Activated T-helper 1 cell treated with anti-CD3 and anti-CD28 coated beads, Interleukin-12 subunit alpha, Interleukin-12 subunit beta, Interleukin-2, Interleukin-4 antibody, amounts not matched to agents 30 ng/mL and 10 ng/mL and 1 ng/mL, durations not matched to agents 14 hours and 24 hours and 36 hours (primary cell): Measurements from ENCODE around the gene VANGL2. TPM values are rescaled to one million over a fixed set of nuclear protein-coding genes. Genes with fewer than 3 reads are reported as not detected.

Experiments
- DNase-seq: peaks from one replicate; pipeline ENCODE4 v3.0.0; 2021; ENCODE audit warnings: low spot score
- H3K27ac Mint-ChIP-seq: one replicate; pipeline ENCODE4 v1.8.0; 2021; ENCODE audit warnings: mild to moderate bottlenecking, mixed read lengths
- H3K27me3 Mint-ChIP-seq: one replicate; pipeline ENCODE4 v1.8.0; 2022; ENCODE audit warnings: mild to moderate bottlenecking, moderate library complexity, mixed read lengths; ENCODE audit not compliant: insufficient read depth
- H3K36me3 Mint-ChIP-seq: one replicate; pipeline ENCODE4 v1.8.0; 2021; ENCODE audit warnings: low read depth, mixed read lengths
- H3K4me1 Mint-ChIP-seq: one replicate; pipeline ENCODE4 v1.8.0; 2021; ENCODE audit warnings: low read depth, mixed read lengths
- H3K4me3 Mint-ChIP-seq: one replicate; pipeline ENCODE4 v1.8.0; 2021; ENCODE audit warnings: mild to moderate bottlenecking, moderate library complexity, mixed read lengths
- H3K9me3 Mint-ChIP-seq: one replicate; pipeline ENCODE4 v1.8.0; 2021; ENCODE audit warnings: mixed read lengths
- intact Hi-C: fragments of 100-400 bp; cut with micrococcal nuclease; formaldehyde crosslinking; loops from one replicate; pipeline ENCODE4 v1.15.1; 2024
- total RNA-seq: library from RNA; stranded (reverse); gene quantifications from 2 replicates; pipeline ENCODE4 v1.2.3, GENCODE V29; 2022

The VANGL2 gene
- total RNA-seq, 1 donor from 2014 or later: not detected

- Mint-ChIP-seq H3K4me1 (peaks cover 5% of the 10 kb centered on the region), H3K9me3 (no peaks in the 10 kb centered on the region), H3K27ac (no peak overlapping the region), H3K36me3 (peaks cover 2% of the 10 kb centered on the region), H3K27me3 (peaks cover 41% of the 10 kb centered on the region), H3K4me3 (peak overlapping the region; percentile 41)
- intact Hi-C loops: no loop called here
- DNase-seq: no peak
These were observed 1.1 kb downstream of the VANGL2 start for GRCh38 chr1:160401487-160401805.

- H3K4me1 Mint-ChIP-seq: peaks cover 5% of the 10 kb centered on the region
- no peak overlapping the region for H3K27ac Mint-ChIP-seq
- DNase-seq: no peak
- H3K9me3 Mint-ChIP-seq: no peaks in the 10 kb centered on the region
- H3K27me3 Mint-ChIP-seq: peaks cover 37% of the 10 kb centered on the region
- H3K36me3 Mint-ChIP-seq: peaks cover 2% of the 10 kb centered on the region
- intact Hi-C loops: no loop called here
- no peak overlapping the region for H3K4me3 Mint-ChIP-seq
These were observed 1.8 kb downstream of the VANGL2 start for GRCh38 chr1:160402001-160402795.

GRCh38 chr1:160403244-160403643, 2.9 kb downstream of the VANGL2 start:
- Mint-ChIP-seq H3K4me1 (peaks cover 5% of the 10 kb centered on the region), H3K9me3 (no peaks in the 10 kb centered on the region), H3K27me3 (peaks cover 37% of the 10 kb centered on the region), H3K36me3 (peaks cover 2% of the 10 kb centered on the region), H3K4me3 (no peak overlapping the region), H3K27ac (no peak overlapping the region)
- DNase-seq: no peak
- intact Hi-C loops: no loop called here

- no peak overlapping the region for H3K27ac Mint-ChIP-seq
- no peaks in the 10 kb centered on the region for H3K36me3 Mint-ChIP-seq
- no peaks in the 10 kb centered on the region for H3K9me3 Mint-ChIP-seq
- DNase-seq: no peak
- H3K4me1 Mint-ChIP-seq: peaks cover 1% of the 10 kb centered on the region
- H3K27me3 Mint-ChIP-seq: peaks cover 33% of the 10 kb centered on the region
- no peak overlapping the region for H3K4me3 Mint-ChIP-seq
- intact Hi-C loops: no loop called here
These were observed 3.7 kb downstream of the VANGL2 start for GRCh38 chr1:160404094-160404493.

- Mint-ChIP-seq H3K36me3 (no peaks in the 10 kb centered on the region), H3K27ac (no peak overlapping the region), H3K4me1 (no peaks in the 10 kb centered on the region), H3K9me3 (no peaks in the 10 kb centered on the region), H3K4me3 (no peak overlapping the region), H3K27me3 (peaks cover 30% of the 10 kb centered on the region)
- DNase-seq: no peak
- intact Hi-C loops: no loop called here
These were observed 5.0 kb downstream of the VANGL2 start for GRCh38 chr1:160405331-160405877.

GRCh38 chr1:160406131-160406968, 6.0 kb downstream of the VANGL2 start:
- Mint-ChIP-seq H3K36me3 (no peaks in the 10 kb centered on the region), H3K4me1 (no peaks in the 10 kb centered on the region), H3K4me3 (no peak overlapping the region), H3K9me3 (no peaks in the 10 kb centered on the region), H3K27ac (no peak overlapping the region), H3K27me3 (peaks cover 26% of the 10 kb centered on the region)
- intact Hi-C loops: no loop called here
- DNase-seq: no peak

- no peak overlapping the region for H3K27ac Mint-ChIP-seq
- H3K27me3 Mint-ChIP-seq: peaks cover 14% of the 10 kb centered on the region
- no peak for DNase-seq
- intact Hi-C loops: no loop called here
- H3K36me3 Mint-ChIP-seq: no peaks in the 10 kb centered on the region
- no peaks in the 10 kb centered on the region for H3K9me3 Mint-ChIP-seq
- H3K4me1 Mint-ChIP-seq: no peaks in the 10 kb centered on the region
- no peak overlapping the region for H3K4me3 Mint-ChIP-seq
These were observed 7.8 kb downstream of the VANGL2 start for GRCh38 chr1:160407839-160408801.

GRCh38 chr1:160408864-160409263, 8.5 kb downstream of the VANGL2 start:
- Mint-ChIP-seq H3K4me3 (no peak overlapping the region), H3K4me1 (no peaks in the 10 kb centered on the region), H3K36me3 (no peaks in the 10 kb centered on the region), H3K27me3 (peaks cover 10% of the 10 kb centered on the region), H3K9me3 (no peaks in the 10 kb centered on the region), H3K27ac (no peak overlapping the region)
- intact Hi-C loops: no loop called here
- no peak for DNase-seq

- peaks cover 5% of the 10 kb centered on the region for H3K27me3 Mint-ChIP-seq
- no peak for DNase-seq
- intact Hi-C loops: no loop called here
- H3K36me3 Mint-ChIP-seq: no peaks in the 10 kb centered on the region
- no peak overlapping the region for H3K4me3 Mint-ChIP-seq
- H3K27ac Mint-ChIP-seq: no peak overlapping the region
- H3K9me3 Mint-ChIP-seq: no peaks in the 10 kb centered on the region
- no peaks in the 10 kb centered on the region for H3K4me1 Mint-ChIP-seq
These were observed 9.1 kb downstream of the VANGL2 start for GRCh38 chr1:160409486-160409885.

GRCh38 chr1:160410406-160411005, 10.1 kb downstream of the VANGL2 start:
- no peak for DNase-seq
- H3K27ac Mint-ChIP-seq: no peak overlapping the region
- H3K27me3 Mint-ChIP-seq: no peaks in the 10 kb centered on the region

GRCh38 chr1:160411271-160412027, 11.1 kb downstream of the VANGL2 start:
- Mint-ChIP-seq H3K27ac (no peak overlapping the region), H3K9me3 (no peaks in the 10 kb centered on the region), H3K4me3 (no peak overlapping the region), H3K4me1 (no peaks in the 10 kb centered on the region), H3K27me3 (peaks cover 2% of the 10 kb centered on the region), H3K36me3 (no peaks in the 10 kb centered on the region)
- no peak for DNase-seq
- intact Hi-C loops: no loop called here

More at GRCh38 chr1:160410406-160411005, 10.1 kb downstream of the VANGL2 start:
- no peaks in the 10 kb centered on the region for H3K9me3 Mint-ChIP-seq
- H3K4me3 Mint-ChIP-seq: no peak overlapping the region
- H3K36me3 Mint-ChIP-seq: no peaks in the 10 kb centered on the region
- intact Hi-C loops: no loop called here
- H3K4me1 Mint-ChIP-seq: no peaks in the 10 kb centered on the region

GRCh38 chr1:160412028-160412362, 11.6 kb downstream of the VANGL2 start:
- Mint-ChIP-seq H3K36me3 (no peaks in the 10 kb centered on the region), H3K27ac (no peak overlapping the region), H3K27me3 (peaks cover 2% of the 10 kb centered on the region), H3K4me3 (no peak overlapping the region), H3K9me3 (no peaks in the 10 kb centered on the region), H3K4me1 (no peaks in the 10 kb centered on the region)
- no peak for DNase-seq
- intact Hi-C loops: no loop called here
